Measurements from ENCODE around the gene ZNF234. TPM values are rescaled to one million over a fixed set of nuclear protein-coding genes. Genes with fewer than 3 reads are reported as not detected.
A peak's percentile ranks its signal among the peaks of the same experiment; 100 is the strongest.

Gene ZNF234
- total and polyA plus RNA-seq, 4 donors: 1.1 to 5.2 (median 3.2) TPM

DNA sequence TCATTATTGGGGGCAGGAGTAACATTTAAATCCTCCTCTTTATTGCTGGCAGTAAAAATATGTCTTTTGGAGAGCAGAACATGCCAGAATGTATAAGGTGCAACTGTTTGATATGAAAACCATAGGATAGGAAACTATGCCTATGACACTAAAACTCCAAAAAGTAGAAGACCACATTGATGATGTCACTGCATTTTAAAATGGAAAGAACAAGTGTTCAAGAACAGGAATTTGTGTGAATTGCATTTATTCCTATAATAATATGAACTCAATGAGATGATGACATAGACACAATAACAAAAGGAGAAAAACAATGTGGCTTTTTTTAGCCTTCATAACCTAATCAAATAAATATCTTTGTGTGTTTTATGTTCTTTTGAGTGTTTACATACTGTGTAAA, 31.9 kb upstream of the ZNF234 start:
- Histone ChIP-seq H3K9me3 (ENCODE audit: control insufficient read depth in 4 of 4, low read length in 3 of 4) (peaks cover 29 to 61% (median 44%) of the 10 kb centered on the region in 4 donors), H3K4me3 (ENCODE audit: low read depth in 1 of 3, low read length in 3 of 3) (peak overlapping the region in 1 of 3 donors; percentile 18), H3K36me3 (ENCODE audit: control insufficient read depth in 4 of 4, insufficient read depth in 3 of 4, low read depth in 1 of 4, low read length in 3 of 4) (peaks cover 8 to 27% (median 22%) of the 10 kb centered on the region in 4 donors), H3K9ac (ENCODE audit: low read depth in 1 of 2, low read length in 2 of 2) (no peak overlapping the region), H3K27ac (ENCODE audit: low read depth in 1 of 2, low read length in 2 of 2) (no peak overlapping the region), H3K4me1 (ENCODE audit: control insufficient read depth in 4 of 4, insufficient read depth in 4 of 4, low read length in 3 of 4) (peaks cover 2 to 18% (median 15%) of the 10 kb centered on the region in 4 donors), H3K27me3 (ENCODE audit: control insufficient read depth in 4 of 4, insufficient read depth in 4 of 4, low read length in 3 of 4) (no peaks in the 10 kb centered on the region)
- DNase-seq (ENCODE audit: low spot score): no peak
- TF ChIP-seq, protein P1, sequence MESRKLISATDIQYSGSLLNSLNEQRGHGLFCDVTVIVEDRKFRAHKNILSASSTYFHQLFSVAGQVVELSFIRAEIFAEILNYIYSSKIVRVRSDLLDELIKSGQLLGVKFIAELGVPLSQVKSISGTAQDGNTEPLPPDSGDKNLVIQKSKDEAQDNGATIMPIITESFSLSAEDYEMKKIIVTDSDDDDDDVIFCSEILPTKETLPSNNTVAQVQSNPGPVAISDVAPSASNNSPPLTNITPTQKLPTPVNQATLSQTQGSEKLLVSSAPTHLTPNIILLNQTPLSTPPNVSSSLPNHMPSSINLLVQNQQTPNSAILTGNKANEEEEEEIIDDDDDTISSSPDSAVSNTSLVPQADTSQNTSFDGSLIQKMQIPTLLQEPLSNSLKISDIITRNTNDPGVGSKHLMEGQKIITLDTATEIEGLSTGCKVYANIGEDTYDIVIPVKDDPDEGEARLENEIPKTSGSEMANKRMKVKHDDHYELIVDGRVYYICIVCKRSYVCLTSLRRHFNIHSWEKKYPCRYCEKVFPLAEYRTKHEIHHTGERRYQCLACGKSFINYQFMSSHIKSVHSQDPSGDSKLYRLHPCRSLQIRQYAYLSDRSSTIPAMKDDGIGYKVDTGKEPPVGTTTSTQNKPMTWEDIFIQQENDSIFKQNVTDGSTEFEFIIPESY (IDR thresholded peaks at IDR 0.05): no peak
- TF ChIP-seq GABPA (IDR thresholded peaks at IDR 0.05 in 1 of 2, conservative IDR thresholded peaks at IDR 0.05 in 1 of 2) (no peak), MAX (IDR thresholded peaks at IDR 0.05) (no peak), HNF4G (IDR thresholded peaks at IDR 0.05) (no peak), TAF1 (conservative IDR thresholded peaks at IDR 0.05) (no peak), RXRA (IDR thresholded peaks at IDR 0.05) (no peak), NR2F2 (IDR thresholded peaks at IDR 0.05) (no peak), JUND (IDR thresholded peaks at IDR 0.05) (no peak), HNF4A (conservative IDR thresholded peaks at IDR 0.05) (no peak)

GRCh38 chr19:44111910-44112463, 29.4 kb upstream of the ZNF234 start:
- no peak for DNase-seq (ENCODE audit: low spot score)
- TF ChIP-seq FOXA1 (IDR thresholded peaks at IDR 0.05) (no peak), TAF1 (conservative IDR thresholded peaks at IDR 0.05) (no peak), JUND (IDR thresholded peaks at IDR 0.05) (no peak), NR2F2 (IDR thresholded peaks at IDR 0.05) (no peak), REST (IDR thresholded peaks at IDR 0.05) (no peak)
- TF ChIP-seq, protein P1 (IDR thresholded peaks at IDR 0.05): no peak
- H3K9me3 ChIP-seq (ENCODE audit: control insufficient read depth in 4 of 4, low read length in 3 of 4): peaks cover 17 to 45% (median 29%) of the 10 kb centered on the region in 4 donors
- WGBS: 17% methylated on average over 17 of the region's 17 CpGs
- peaks cover 2 to 18% (median 15%) of the 10 kb centered on the region in 4 donors for H3K4me1 ChIP-seq (ENCODE audit: control insufficient read depth in 4 of 4, insufficient read depth in 4 of 4, low read length in 3 of 4)
- no peaks in the 10 kb centered on the region for H3K27me3 ChIP-seq (ENCODE audit: control insufficient read depth in 4 of 4, insufficient read depth in 4 of 4, low read length in 3 of 4)
- peaks cover under 1 to 19% (median 15%) of the 10 kb centered on the region in 4 donors for H3K36me3 ChIP-seq (ENCODE audit: control insufficient read depth in 4 of 4, insufficient read depth in 3 of 4, low read depth in 1 of 4, low read length in 3 of 4)
- H3K4me3 ChIP-seq (ENCODE audit: low read depth in 1 of 3, low read length in 3 of 3): peak overlapping the region; percentile 67 to 100 (median 100)
- no peak overlapping the region for H3K9ac ChIP-seq (ENCODE audit: low read depth in 1 of 2, low read length in 2 of 2)
- no peak overlapping the region for H3K27ac ChIP-seq (ENCODE audit: low read depth in 1 of 2, low read length in 2 of 2)

Measured in liver (tissue), 9 donors.